HT-29 (cell line): ENCODE measurements around the gene ENPP1. TPM values are rescaled to one million over a fixed set of nuclear protein-coding genes. Genes with fewer than 3 reads are reported as not detected.
"Not testable (repeated sequence)": the region's sequence is repeated elsewhere in the genome, so short reads cannot be mapped to it uniquely, and the experiment has no call there.

Source experiments
- DNase-seq: peaks from one replicate; pipeline ENCODE4 v3.0.0-alpha.2; 2015; ENCODE audit warnings: low spot score
- total RNA-seq: library from RNA; depleted of rRNA; stranded (reverse); fragments of >200 nt; shearing (Covaris generic); gene quantifications from 2 replicates; pipeline ENCODE4 v1.2.3, GENCODE V29; 2014

ENPP1 gene
- total RNA-seq, 1 experiment from 2014 or later = 0.33 TPM

GRCh38 chr6:131828080-131828479 is 20.3 kb downstream of the ENPP1 start:
- DNase-seq = no peak

GRCh38 chr6:131828951-131829350 is 21.1 kb downstream of the ENPP1 start:
- DNase-seq = no peak

GRCh38 chr6:131831392-131831791 is 23.6 kb downstream of the ENPP1 start:
- no peak for DNase-seq

GRCh38 chr6:131831886-131832285 is 24.1 kb downstream of the ENPP1 start:
- DNase-seq = no peak

- no peak for DNase-seq
Measured at GRCh38 chr6:131832363-131832762, 24.5 kb downstream of the ENPP1 start.

- DNase-seq = no peak
Measured at GRCh38 chr6:131838051-131838450, 30.2 kb downstream of the ENPP1 start.

- DNase-seq = no peak
Measured at GRCh38 chr6:131839388-131839787, 31.6 kb downstream of the ENPP1 start.

- DNase-seq = no peak
Measured at GRCh38 chr6:131840441-131840840, 32.6 kb downstream of the ENPP1 start.

- DNase-seq = no peak
Measured at GRCh38 chr6:131840936-131841583, 33.2 kb downstream of the ENPP1 start.

- DNase-seq = no peak
Measured at GRCh38 chr6:131843768-131844167, 35.9 kb downstream of the ENPP1 start.

- no peak for DNase-seq
Measured at GRCh38 chr6:131844243-131844841, 36.5 kb downstream of the ENPP1 start.

- DNase-seq = no peak
Measured at GRCh38 chr6:131846023-131846663, 38.3 kb downstream of the ENPP1 start.

- DNase-seq = no peak
Measured at GRCh38 chr6:131846905-131847304, 39.1 kb downstream of the ENPP1 start.

GRCh38 chr6:131849799-131850198 is 42.0 kb downstream of the ENPP1 start:
- no peak for DNase-seq

- no peak for DNase-seq
Measured at GRCh38 chr6:131851049-131851769, 43.4 kb downstream of the ENPP1 start.

GRCh38 chr6:131852200-131852599 is 44.4 kb downstream of the ENPP1 start:
- DNase-seq = no peak

- no peak for DNase-seq
Measured at GRCh38 chr6:131854803-131855202, 47.0 kb downstream of the ENPP1 start.

- no peak for DNase-seq
Measured at GRCh38 chr6:131858765-131859415, 51.1 kb downstream of the ENPP1 start.

- DNase-seq = not testable (repeated sequence)
Measured at GRCh38 chr6:131859658-131860057, 51.8 kb downstream of the ENPP1 start.

GRCh38 chr6:131861381-131861780 is 53.6 kb downstream of the ENPP1 start:
- DNase-seq = no peak

- DNase-seq = peak; percentile 31
Measured at GRCh38 chr6:131862476-131862875, 54.7 kb downstream of the ENPP1 start.

- no peak for DNase-seq
Measured at GRCh38 chr6:131867744-131868143, 59.9 kb downstream of the ENPP1 start.
